PC-9 (cell line): ENCODE results near the gene KCNH1.

Experiments
- CTCF ChIP-seq: fragments of 200-600 bp; sonication (generic); conservative IDR thresholded peaks from 2 replicates; pipeline ENCODE4 v1.6.1; 2017; ENCODE audit warnings: mixed run types, antibody characterized with exemption, mild to moderate bottlenecking, moderate library complexity
- EZH2 ChIP-seq: fragments of 200-600 bp; sonication (generic); IDR thresholded peaks from 2 replicates; pipeline ENCODE4 v1.8.0; 2017; ENCODE audit warnings: antibody characterized with exemption, low read depth

GRCh38 chr1:210689826-210690225 lies 444.1 kb downstream of the KCNH1 start:
- no peak for TF ChIP-seq CTCF
- TF ChIP-seq EZH2, result no peak
